Fibroblast of skin of abdomen (primary cell): ENCODE data around the gene POLR2E.

Experiments
- DNase-seq: peaks from one replicate; pipeline ENCODE4 v3.0.0-alpha.2; 2013

POLR2E gene

GRCh38 chr19:1079566-1080111 is 15.5 kb downstream of the POLR2E start:
- DNase-seq: no peak

GRCh38 chr19:1076951-1077350 is 18.2 kb downstream of the POLR2E start:
- DNase-seq: no peak

DNA sequence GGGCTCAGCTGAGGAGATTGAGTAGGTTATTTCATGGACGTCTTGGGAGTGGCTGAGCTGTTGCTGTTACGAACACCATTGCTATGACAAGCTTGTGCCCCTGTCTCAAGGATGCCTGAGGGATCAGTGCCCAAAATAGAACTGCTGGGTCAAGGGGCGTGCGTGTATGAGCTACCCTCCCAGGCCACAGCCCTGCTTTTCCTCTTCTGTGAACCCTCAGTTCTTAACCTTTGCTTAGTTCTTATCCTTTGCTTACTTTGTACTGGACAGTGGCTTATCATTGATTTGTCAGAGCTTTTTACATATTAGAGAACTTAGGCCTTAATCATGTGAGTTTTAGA is 19.2 kb downstream of the POLR2E start:
- DNase-seq: no peak

DNA sequence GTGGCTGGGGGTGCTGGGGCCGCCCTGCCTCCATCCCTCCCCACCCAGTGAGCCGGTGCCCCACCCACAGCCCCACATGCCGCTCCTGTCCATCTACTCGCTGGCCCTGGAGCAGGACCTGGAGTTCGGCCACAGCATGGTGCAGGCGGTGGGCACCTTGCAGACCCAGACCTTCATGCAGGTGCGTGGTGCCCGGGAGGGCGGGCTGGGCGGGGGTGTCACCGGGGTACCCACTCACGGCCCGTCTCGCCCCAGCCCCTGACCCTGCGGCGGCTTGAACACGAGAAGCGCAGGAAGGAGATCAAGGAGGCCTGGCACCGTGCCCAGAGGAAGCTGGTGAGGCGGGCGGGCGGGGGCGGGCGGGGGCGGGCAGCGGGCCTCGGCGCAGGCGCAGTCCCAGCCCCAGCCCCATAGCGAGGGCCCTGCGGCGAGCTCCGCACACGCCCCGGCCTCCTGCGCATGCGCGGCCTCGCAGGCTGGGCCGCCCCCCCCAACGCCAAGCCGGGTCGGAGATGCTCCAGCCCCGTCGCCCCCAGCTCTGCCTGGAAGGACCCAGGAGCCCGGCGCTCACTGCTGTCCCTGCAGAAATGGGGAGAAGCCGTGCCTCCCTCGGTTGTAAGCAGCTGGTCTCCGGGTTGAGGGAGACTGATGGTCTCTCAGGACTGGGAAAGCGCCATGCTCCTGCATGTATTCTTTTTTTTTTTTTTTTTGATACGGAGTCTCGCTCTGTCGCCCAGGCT is 20.5 kb downstream of the POLR2E start:
- no peak for DNase-seq

GRCh38 chr19:1073956-1074517 is 21.1 kb downstream of the POLR2E start:
- DNase-seq: no peak

DNA sequence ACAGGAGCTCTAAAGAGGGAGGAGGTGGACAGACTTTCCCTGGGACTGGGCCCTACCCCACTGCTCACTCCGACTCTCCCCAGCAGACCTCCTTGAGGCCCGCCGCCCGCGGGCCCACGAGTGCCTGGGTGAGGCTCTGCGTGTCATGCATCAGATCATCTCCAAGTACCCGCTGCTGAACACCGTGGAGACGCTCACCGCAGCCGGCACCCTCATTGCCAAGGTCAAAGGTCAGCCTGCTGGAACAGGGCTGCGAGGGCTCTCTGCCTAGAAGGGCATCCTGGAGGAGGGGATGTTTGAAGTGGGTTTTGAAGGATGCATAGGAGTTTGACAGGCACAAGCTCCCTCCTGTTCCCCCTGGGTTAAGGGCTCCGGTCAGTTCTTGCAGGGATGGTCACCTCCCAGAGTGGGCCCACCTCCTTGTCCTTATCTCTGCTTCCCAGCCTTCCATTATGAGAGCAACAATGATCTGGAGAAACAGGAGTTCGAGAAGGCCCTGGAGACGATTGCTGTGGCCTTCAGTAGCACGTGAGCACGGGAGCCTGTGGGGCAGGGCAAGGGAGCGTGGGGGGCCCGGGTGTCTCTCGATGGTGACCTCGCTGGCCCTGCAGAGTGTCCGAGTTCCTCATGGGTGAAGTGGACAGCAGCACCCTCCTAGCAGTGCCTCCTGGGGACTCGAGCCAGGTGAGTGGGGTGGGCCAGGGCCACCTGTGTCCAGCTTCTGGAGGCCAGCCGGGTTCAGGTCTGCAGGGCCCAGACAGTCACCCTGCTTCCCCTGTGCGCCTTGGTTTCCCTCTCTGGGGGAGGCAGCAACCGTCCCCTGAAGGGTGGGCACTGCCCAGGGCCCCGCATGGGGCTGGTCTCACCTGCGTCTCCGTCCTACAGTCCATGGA is 21.9 kb downstream of the POLR2E start:
- DNase-seq: no peak

DNA sequence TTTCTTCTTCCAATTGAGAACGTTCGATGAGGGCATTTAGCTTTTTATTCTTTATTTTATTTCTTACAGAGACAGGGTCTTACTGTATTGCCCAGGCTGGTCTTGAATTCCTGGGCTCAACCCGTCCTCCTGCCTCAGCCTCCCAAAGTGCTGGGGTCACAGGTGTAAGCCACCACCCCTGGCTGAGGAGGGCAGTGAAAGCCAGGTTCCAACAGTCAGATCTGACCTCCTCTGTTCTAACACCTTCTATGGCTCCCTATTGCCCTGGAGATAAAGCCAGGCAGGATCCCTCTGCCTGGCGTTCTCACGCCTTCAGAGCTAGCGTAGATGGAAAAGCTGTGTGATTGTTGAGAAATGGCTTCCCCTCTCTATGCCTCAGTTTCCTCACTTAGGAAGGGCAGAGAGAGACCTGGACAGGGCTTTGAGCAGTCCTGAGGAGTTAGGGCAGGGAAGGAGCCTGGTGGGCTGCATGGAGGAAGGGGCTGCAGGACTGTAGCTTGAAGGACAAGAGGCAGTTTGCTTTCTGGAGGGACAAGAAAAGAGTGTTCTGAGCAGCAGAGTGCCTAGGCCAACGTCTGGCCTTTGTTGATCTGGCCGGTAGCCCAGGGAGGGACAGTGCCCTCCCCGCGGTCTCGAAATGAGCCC is 22.7 kb downstream of the POLR2E start:
- DNase-seq: no peak

DNA sequence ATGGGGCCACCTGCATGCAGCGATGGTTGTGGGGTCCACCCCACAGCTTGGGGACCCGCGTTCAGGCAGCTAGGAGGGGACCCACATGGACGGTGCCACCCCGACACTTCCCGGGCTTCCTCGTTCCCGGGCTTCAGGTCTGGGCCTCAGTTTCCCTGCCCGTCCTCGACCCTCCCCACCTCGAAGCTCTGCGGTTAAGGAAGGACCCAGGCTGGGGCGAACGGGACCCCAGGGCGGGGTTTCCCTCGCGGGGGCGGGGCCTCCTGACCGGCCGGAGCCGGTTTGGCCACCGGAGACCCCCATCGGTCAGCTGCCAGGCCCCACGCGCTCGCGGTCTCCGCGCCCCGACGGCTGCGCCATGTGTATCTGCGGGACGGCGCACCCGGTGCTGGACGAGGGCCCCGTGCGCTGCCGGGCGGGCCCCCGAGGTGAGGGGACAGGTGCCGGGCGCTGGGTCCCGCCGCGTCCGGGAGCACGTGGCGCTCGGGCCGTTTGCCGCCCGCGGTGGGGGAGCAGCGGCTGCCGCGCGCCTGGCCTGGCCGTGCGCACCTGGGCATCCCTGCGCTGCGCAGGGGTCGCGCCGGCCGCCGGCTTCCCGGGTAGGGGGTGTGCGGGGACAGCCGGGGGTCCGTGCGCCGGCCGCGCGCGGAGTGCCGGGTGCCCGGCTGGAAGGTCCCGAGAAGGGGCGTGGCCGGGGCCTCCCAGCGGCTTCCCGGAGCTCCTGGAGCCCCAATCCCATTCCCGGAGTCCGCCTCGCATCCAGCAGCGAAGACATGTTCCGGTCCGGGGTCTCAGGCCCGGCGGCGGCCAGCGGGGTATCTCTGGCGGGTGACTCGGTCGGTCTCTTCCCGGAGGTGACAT is 24.0 kb downstream of the POLR2E start:
- no peak for DNase-seq

- no peak for DNase-seq
Measured at GRCh38 chr19:1070576-1070930, 24.6 kb downstream of the POLR2E start.

GRCh38 chr19:1069009-1069779 is 26.0 kb downstream of the POLR2E start:
- no peak for DNase-seq

GRCh38 chr19:1068009-1069001 is 26.9 kb downstream of the POLR2E start:
- DNase-seq: no peak

- no peak for DNase-seq
Measured at GRCh38 chr19:1067341-1067957, 27.7 kb downstream of the POLR2E start.

DNA sequence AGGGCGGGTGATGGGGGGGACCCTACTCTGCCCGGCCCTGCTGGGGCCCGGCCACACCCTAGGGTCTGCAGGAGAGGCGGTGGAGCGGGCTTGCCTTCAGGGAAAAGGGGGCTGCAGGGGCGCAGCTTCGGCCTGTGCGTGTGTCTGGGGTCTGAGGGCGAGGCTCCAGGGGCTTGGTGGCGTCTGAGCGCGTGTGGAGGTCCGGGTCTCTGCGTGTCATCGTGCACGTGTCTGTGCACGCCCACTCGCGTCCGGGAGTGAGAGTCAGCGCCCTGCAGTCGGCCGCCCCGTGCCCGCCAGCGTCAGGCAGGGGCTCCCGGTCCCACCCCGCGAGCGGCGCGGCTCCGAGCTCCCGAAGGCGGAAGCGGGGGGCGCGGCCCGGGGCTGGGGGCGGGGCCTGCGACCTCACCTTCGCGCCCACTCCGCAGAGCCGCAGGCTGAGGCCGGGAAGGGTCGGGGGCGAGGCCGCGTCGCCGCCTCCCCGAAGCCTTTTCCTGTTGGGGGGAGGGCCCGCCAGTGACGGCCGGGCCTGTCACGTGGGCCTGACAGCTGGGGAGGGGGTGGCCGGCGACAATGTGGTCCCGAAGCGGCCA is 28.3 kb downstream of the POLR2E start, which contains the start of gene ARHGAP45:
ARHGAP45 (plus strand) TSS at position 420 of the 593 bp plus-strand sequence. CDS start 239 bp downstream, outside the sequence.
- no peak for DNase-seq

GRCh38 chr19:1066251-1066747 is 28.9 kb downstream of the POLR2E start:
- DNase-seq: no peak

- DNase-seq: no peak
Measured at GRCh38 chr19:1065606-1066109, 29.5 kb downstream of the POLR2E start.

GRCh38 chr19:1064661-1065605 is 30.2 kb downstream of the POLR2E start:
- peak; percentile 36 for DNase-seq
